MM.1S (cell line): ENCODE results near the gene RTN4RL1.

Source experiments
- CTCF ChIP-seq: fragments of 300-600 bp; sonication (generic); IDR thresholded peaks from 2 replicates; pipeline ENCODE4 v1.5.1; 2016; ENCODE audit warnings: antibody characterized with exemption, low read length, mixed read lengths
- EZH2 ChIP-seq: fragments of 300-600 bp; sonication (generic); optimal IDR thresholded peaks from 2 replicates; pipeline ENCODE3; 2017; ENCODE audit warnings: low read depth, mild to moderate bottlenecking, antibody characterized with exemption, low read length, mixed read lengths
- EZH2phosphoT487 ChIP-seq: fragments of 300-600 bp; sonication (generic); IDR thresholded peaks from 2 replicates; pipeline ENCODE4 v1.6.1; 2018; ENCODE audit warnings: antibody characterized with exemption, low read length

GRCh38 chr17:2064520-2064971 lies 39.4 kb upstream of the RTN4RL1 start:
- TF ChIP-seq CTCF = no peak
- no peak for TF ChIP-seq EZH2
- TF ChIP-seq EZH2phosphoT487 = no peak
